Naive thymus-derived CD4-positive, alpha-beta T cell (primary cell): ENCODE results near the gene ACTL10. TPM values are rescaled to one million over a fixed set of nuclear protein-coding genes. Genes with fewer than 3 reads are reported as not detected.

Experiments
- ATAC-seq: fragments of 150-1000 bp; cut with Tn5 transposase; 2 replicates; pipeline ENCODE4 v1.10.0; 2021; ENCODE audit warnings: mild to moderate bottlenecking, moderate library complexity
- CTCF ChIA-PET: fragments of 350-600 bp; sonication (Branson Sonifier 250); formaldehyde crosslinking; loops from one replicate; lab custom pipeline; 2021; ENCODE audit warnings: antibody characterized with exemption; lab: Charles Lee
- POLR2A ChIA-PET: fragments of 350-600 bp; sonication (Branson Sonifier 250); formaldehyde crosslinking; loops from one replicate; lab custom pipeline; 2021; ENCODE audit warnings: antibody characterized with exemption, inconsistent platforms; lab: Charles Lee
- DNase-seq, 9 donors: peaks; one replicate each; pipeline versions ENCODE4 v3.0.0 to v3.0.0-alpha.2; 2020 to 2022; ENCODE audit warnings: mixed read lengths in 1 of 9
- H3K27ac ChIP-seq: one replicate; pipeline ENCODE4 v1.7.0; 2013; ENCODE audit warnings: mild to moderate bottlenecking, low read depth, low read length, moderate library complexity
- H3K27me3 ChIP-seq, 2 donors: one replicate each; pipeline ENCODE4 v1.7.0; 2013; ENCODE audit warnings: low read length in 2 of 2, mild to moderate bottlenecking in 2 of 2, moderate library complexity in 2 of 2; ENCODE audit not compliant: control insufficient read depth in 2 of 2, insufficient read depth in 2 of 2
- H3K36me3 ChIP-seq, 3 experiments: 1 replicate in 2 of 3; 2 replicates in 1 of 3; pipeline ENCODE4 v1.7.0; 2013; ENCODE audit warnings: low read length in 3 of 3, mild to moderate bottlenecking in 3 of 3, moderate library complexity in 1 of 3; ENCODE audit not compliant: insufficient read depth in 3 of 3, control insufficient read depth in 2 of 3
- H3K4me1 ChIP-seq, 2 donors: one replicate each; pipeline ENCODE4 v1.7.0; 2013; ENCODE audit warnings: low read length in 2 of 2, mild to moderate bottlenecking in 2 of 2, moderate library complexity in 1 of 2; ENCODE audit not compliant: control insufficient read depth in 2 of 2, insufficient read depth in 2 of 2
- H3K4me3 ChIP-seq: 2 replicates; pipeline ENCODE4 v1.7.0; 2013; ENCODE audit warnings: mild to moderate bottlenecking, low read length
- H3K9me3 ChIP-seq, 3 experiments: 1 replicate in 2 of 3; 2 replicates in 1 of 3; pipeline ENCODE4 v1.7.0; 2013; ENCODE audit warnings: low read length in 3 of 3; ENCODE audit not compliant: control insufficient read depth in 2 of 3
- H3K27ac Mint-ChIP-seq, 9 donors: one replicate each; pipeline ENCODE4 v1.8.0; 2020 to 2022; ENCODE audit warnings: mixed read lengths in 9 of 9, mild to moderate bottlenecking in 8 of 9, moderate library complexity in 5 of 9, inconsistent platforms in 2 of 9
- H3K27me3 Mint-ChIP-seq, 5 donors: one replicate each; pipeline ENCODE4 v1.8.0; 2021 to 2022; ENCODE audit warnings: mixed read lengths in 5 of 5, mild to moderate bottlenecking in 1 of 5
- H3K36me3 Mint-ChIP-seq, 5 donors: one replicate each; pipeline ENCODE4 v1.8.0; 2020 to 2022; ENCODE audit warnings: mixed read lengths in 5 of 5, mild to moderate bottlenecking in 3 of 5, inconsistent platforms in 1 of 5
- H3K4me1 Mint-ChIP-seq, 7 donors: one replicate each; pipeline ENCODE4 v1.8.0; 2020 to 2022; ENCODE audit warnings: mixed read lengths in 7 of 7, mild to moderate bottlenecking in 3 of 7, inconsistent platforms in 1 of 7
- H3K4me3 Mint-ChIP-seq, 10 donors: one replicate each; pipeline ENCODE4 v1.8.0; 2020 to 2022; ENCODE audit warnings: mild to moderate bottlenecking in 10 of 10, mixed read lengths in 10 of 10, moderate library complexity in 6 of 10, inconsistent platforms in 2 of 10
- H3K9me3 Mint-ChIP-seq, 11 donors: one replicate each; pipeline ENCODE4 v1.8.0; 2020 to 2022; ENCODE audit warnings: mixed read lengths in 11 of 11, mild to moderate bottlenecking in 4 of 11, inconsistent platforms in 1 of 11, moderate library complexity in 1 of 11
- intact Hi-C, 2 donors: fragments of 100-400 bp; cut with micrococcal nuclease; formaldehyde crosslinking; loops; one replicate each; pipeline ENCODE4 v1.15.1; 2023
- polyA plus RNA-seq, 2 donors: library from polyadenylated mRNA; unstranded; fragments of 300-500 nt; fragmentation: Illumina TruSeq; gene quantifications; one replicate each; pipeline ENCODE4 v1.2.3, GENCODE V29; 2021
- total RNA-seq, 6 experiments: library from RNA in 5 of 6; stranded (reverse) in 5 of 6; gene quantifications; 1 replicate in 5 of 6; 2 replicates in 1 of 6; pipeline ENCODE4 v1.2.3 and lab custom pipeline; 2021 to 2026

The ACTL10 gene
- total and polyA plus RNA-seq, 7 experiments from 2014 or later = 0.66 to 4.9 (median 3.2) TPM

DNA sequence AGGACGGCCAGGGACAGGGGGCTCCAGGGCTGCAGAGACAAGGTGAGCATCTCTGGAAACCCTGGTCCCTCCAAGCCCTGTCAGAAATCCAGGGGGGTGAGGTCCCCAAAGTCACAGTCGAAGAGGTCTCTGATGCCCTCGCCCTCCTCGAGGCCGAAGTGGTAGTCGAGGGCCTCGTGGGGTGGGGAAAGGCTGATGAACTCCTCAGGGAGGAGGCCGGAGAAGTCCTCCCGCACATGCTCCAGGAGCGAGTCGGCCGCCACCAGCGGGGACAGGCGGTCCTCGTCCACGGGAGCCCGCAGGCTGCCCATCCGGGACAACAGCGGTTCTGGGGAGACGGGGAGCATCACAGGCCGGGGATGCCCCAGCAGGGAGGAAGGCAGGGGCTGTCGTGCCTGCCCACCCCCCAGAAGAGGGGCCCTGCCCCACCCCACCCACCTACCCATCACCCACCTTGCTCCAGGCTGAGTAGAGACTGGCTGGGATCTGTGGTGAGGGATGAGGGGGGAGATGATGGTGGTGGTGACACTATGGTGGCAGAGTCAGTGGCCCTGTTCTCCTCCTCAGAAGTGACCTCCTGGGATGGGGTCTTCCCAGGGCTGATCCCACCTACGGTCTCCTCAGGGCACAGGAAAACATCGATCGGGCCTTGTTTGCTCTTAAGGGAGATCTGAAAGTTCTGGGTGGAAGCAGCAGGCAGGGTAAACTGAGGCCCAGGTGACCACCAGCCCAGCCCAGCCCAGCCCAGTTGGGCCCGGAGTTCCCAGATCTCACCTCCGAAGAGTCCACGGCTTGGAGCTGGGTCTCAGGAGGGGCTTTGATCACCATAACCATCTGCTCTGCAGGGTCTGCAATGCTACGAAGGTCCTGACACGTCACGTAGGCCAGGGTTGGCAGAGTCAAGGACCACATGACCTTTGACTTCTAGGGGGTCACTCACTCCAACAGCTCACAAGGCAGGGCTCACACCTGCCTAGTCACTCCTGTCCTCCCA lies 10.2 kb downstream of the ACTL10 start:
- no peaks in the 10 kb centered on the region for H3K9me3 ChIP-seq
- no peaks in the 10 kb centered on the region for H3K36me3 ChIP-seq
- ATAC-seq (no peak), DNase-seq (no peak)
- H3K9me3 Mint-ChIP-seq = no peaks in the 10 kb centered on the region
- peaks cover 23 to 46% of the 10 kb centered on the region in 2 donors for H3K4me1 ChIP-seq
- intact Hi-C loops = no loop called here
- H3K27me3 Mint-ChIP-seq = no peaks in the 10 kb centered on the region
- no peak overlapping the region for H3K27ac ChIP-seq
- peak overlapping the region in 3 of 10 donors; percentile 4 to 53 (median 31) for H3K4me3 Mint-ChIP-seq
- no peaks in the 10 kb centered on the region for H3K27me3 ChIP-seq
- ChIA-PET CTCF (interaction anchor here (1.0 to 5.7 kb wide), 2 partner anchors 9 kb away, joined by 3 to 33 read pairs; partner anchors contain the start of gene ACTL10), POLR2A (interaction anchor here (6.8 kb wide), 1 partner anchor 11 kb away, joined by 75 read pairs; the partner anchor contains the start of gene ACTL10)
- peaks cover 36 to 84% (median 59%) of the 10 kb centered on the region in 7 donors for H3K4me1 Mint-ChIP-seq
- peak overlapping the region in 8 of 9 donors; percentile 42 to 92 (median 78) for H3K27ac Mint-ChIP-seq
- H3K4me3 ChIP-seq = no peak overlapping the region
- H3K36me3 Mint-ChIP-seq = peaks cover 0 to 28% (median 0%) of the 10 kb centered on the region in 5 donors

- Mint-ChIP-seq H3K36me3 (peaks cover 0 to 28% (median 0%) of the 10 kb centered on the region in 5 donors), H3K4me1 (peaks cover 36 to 84% (median 49%) of the 10 kb centered on the region in 7 donors), H3K4me3 (peak overlapping the region; percentile 49 to 87 (median 73)), H3K27ac (peak overlapping the region; percentile 77 to 92 (median 86)), H3K9me3 (no peaks in the 10 kb centered on the region), H3K27me3 (no peaks in the 10 kb centered on the region)
- peaks cover 23 to 45% of the 10 kb centered on the region in 2 donors for H3K4me1 ChIP-seq
- CTCF ChIA-PET = interaction anchor here (0.8 to 5.7 kb wide), 3 partner anchors 10 to 42 kb away, joined by 3 to 33 read pairs (median 3); partner anchors contain the start of genes ACTL10 and PXMP4
- POLR2A ChIA-PET = interaction anchor here (0.6 to 6.8 kb wide), 6 partner anchors 12 to 141 kb away, joined by 3 to 75 read pairs (median 15); partner anchors contain the start of genes ACTL10, PXMP4 and ZNF341
- no peaks in the 10 kb centered on the region for H3K36me3 ChIP-seq
- H3K4me3 ChIP-seq = no peak overlapping the region
- DNase-seq (no peak), ATAC-seq (no peak)
- intact Hi-C loops = loop anchor here in 1 of 2 donors (2.0 kb wide), 1 partner anchor 55 kb away; no protein-coding TSS in a partner anchor
- H3K9me3 ChIP-seq = no peaks in the 10 kb centered on the region
- H3K27ac ChIP-seq = peak overlapping the region; percentile 50
- no peaks in the 10 kb centered on the region for H3K27me3 ChIP-seq
These were observed 11.4 kb downstream of the ACTL10 start for GRCh38 chr20:33677991-33678702.

DNA sequence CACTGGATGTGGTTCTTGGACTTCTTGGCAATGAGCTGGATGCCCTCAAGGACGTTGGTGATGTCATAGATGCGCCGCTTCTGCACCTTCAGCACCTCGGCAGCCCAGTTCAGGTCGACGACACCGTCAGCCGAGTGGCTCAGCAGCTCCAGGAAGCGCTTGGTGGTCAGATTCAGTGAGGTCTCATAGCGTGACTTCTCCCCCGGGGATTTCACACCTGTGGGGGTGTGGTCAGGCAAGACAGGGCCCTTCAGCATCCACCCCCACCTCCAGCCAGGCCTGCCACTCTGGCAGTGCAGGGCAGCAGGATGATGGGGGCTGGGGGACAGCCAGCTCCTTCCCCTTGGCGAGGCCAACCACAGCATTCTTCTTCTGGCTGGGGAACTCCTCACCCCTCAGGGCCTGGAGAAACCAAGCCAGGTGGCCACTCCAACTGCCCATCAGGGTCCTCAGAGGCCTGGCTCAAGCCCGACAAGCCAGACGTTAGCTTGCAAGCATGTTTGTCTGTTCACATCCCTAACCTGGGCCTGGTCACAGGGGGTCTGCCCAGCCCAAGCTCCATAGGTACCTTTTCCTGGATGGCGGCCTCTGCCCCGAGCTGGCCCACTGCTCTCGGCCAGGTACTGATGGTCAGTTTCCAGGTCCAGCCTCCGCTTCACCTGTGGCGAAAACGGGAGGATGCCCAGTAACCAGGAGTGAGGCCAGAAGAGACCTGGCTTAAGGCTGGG lies 13.2 kb downstream of the ACTL10 start:
- Histone ChIP-seq H3K9me3 (no peaks in the 10 kb centered on the region), H3K27ac (no peak overlapping the region), H3K27me3 (no peaks in the 10 kb centered on the region), H3K4me1 (peaks cover 13 to 33% of the 10 kb centered on the region in 2 donors), H3K36me3 (no peaks in the 10 kb centered on the region), H3K4me3 (no peak overlapping the region)
- intact Hi-C loops = loop anchor here in 1 of 2 donors (2.0 kb wide), 1 partner anchor 53 kb away; no protein-coding TSS in a partner anchor
- ChIA-PET POLR2A (interaction anchor here (0.6 to 6.8 kb wide), 7 partner anchors 8 to 52 kb away, joined by 3 to 75 read pairs (median 11); partner anchors contain the start of genes ACTL10, PXMP4 and ZNF341), CTCF (interaction anchor here (0.6 to 5.7 kb wide), 5 partner anchors 9 to 63 kb away, joined by 3 to 33 read pairs (median 3); partner anchors contain the start of genes ACTL10, PXMP4 and ZNF341)
- Mint-ChIP-seq H3K27me3 (no peaks in the 10 kb centered on the region), H3K36me3 (peaks cover 0 to 27% (median 0%) of the 10 kb centered on the region in 5 donors), H3K27ac (peak overlapping the region in 8 of 9 donors; percentile 28 to 92 (median 81)), H3K4me3 (peak overlapping the region in 9 of 10 donors; percentile 29 to 87 (median 72)), H3K4me1 (peaks cover 29 to 85% (median 44%) of the 10 kb centered on the region in 7 donors), H3K9me3 (no peaks in the 10 kb centered on the region)
- ATAC-seq (peak; percentile 59), DNase-seq (no peak)

DNA sequence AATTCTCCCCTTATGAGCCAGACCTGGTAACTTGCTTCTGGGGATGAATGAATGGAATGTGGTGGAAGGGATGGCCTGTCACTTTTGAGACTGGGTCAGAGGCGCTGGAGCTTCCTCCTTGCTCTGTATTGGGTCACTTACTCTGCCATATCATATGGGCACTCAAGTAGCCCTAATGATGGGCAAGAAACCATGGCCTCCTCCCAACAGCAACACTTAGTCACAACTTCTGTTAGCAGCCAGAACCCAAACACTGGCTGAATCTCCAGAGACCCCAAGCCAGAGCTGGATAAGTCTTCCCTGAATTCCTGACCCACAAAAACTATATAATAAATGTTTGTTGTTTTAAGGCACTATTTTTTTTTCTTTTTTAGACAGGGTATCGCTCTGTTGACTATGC lies 13.9 kb downstream of the ACTL10 start:
- Mint-ChIP-seq H3K9me3 (no peaks in the 10 kb centered on the region), H3K36me3 (peaks cover 0 to 24% (median 0%) of the 10 kb centered on the region in 5 donors), H3K27ac (peak overlapping the region in 2 of 9 donors; percentile 29 to 87), H3K27me3 (no peaks in the 10 kb centered on the region), H3K4me3 (peak overlapping the region in 3 of 10 donors; percentile 38 to 49 (median 44)), H3K4me1 (peaks cover 28 to 80% (median 41%) of the 10 kb centered on the region in 7 donors)
- ATAC-seq (no peak), DNase-seq (no peak)
- no peak overlapping the region for H3K4me3 ChIP-seq
- H3K27me3 ChIP-seq = no peaks in the 10 kb centered on the region
- CTCF ChIA-PET = interaction anchor here (0.5 to 5.7 kb wide), 3 partner anchors 13 to 134 kb away, joined by 3 to 33 read pairs (median 7); partner anchors contain the start of gene ACTL10
- no peaks in the 10 kb centered on the region for H3K36me3 ChIP-seq
- intact Hi-C loops = no loop called here
- POLR2A ChIA-PET = interaction anchor here (0.9 to 6.8 kb wide), 3 partner anchors 9 to 33 kb away, joined by 3 to 75 read pairs (median 19); partner anchors contain the start of gene ACTL10
- H3K27ac ChIP-seq = no peak overlapping the region
- H3K4me1 ChIP-seq = peaks cover 13 to 34% of the 10 kb centered on the region in 2 donors
- no peaks in the 10 kb centered on the region for H3K9me3 ChIP-seq

DNA sequence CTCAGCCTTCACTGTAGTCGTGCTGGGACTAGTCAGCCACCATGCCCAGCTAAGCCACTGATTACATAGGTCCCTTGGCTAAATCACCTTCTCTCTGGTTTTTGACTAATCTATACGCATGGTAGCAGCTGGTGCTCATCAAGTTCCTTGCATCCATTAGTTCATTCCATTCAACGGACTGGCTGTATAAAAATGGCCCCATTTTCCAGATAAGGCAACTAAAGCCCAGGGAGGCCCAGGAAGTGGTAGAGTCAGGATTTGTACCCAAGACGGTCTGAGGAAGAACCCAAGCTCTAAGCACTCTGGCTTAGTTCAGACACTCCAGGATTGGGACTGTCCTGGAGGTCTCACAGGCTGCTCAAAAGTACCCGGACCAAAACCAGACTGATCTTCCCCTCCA lies 14.5 kb downstream of the ACTL10 start:
- Histone ChIP-seq H3K4me1 (peaks cover 13 to 35% of the 10 kb centered on the region in 2 donors), H3K4me3 (no peak overlapping the region), H3K27ac (no peak overlapping the region), H3K27me3 (no peaks in the 10 kb centered on the region), H3K36me3 (no peaks in the 10 kb centered on the region), H3K9me3 (no peaks in the 10 kb centered on the region)
- DNase-seq = no peak
- Mint-ChIP-seq H3K27ac (peak overlapping the region in 2 of 9 donors; percentile 56 to 87), H3K4me3 (peak overlapping the region in 1 of 10 donors; percentile 72), H3K27me3 (no peaks in the 10 kb centered on the region), H3K36me3 (peaks cover 0 to 24% (median 0%) of the 10 kb centered on the region in 5 donors), H3K4me1 (peaks cover 28 to 76% (median 41%) of the 10 kb centered on the region in 7 donors), H3K9me3 (no peaks in the 10 kb centered on the region)
- ChIA-PET POLR2A (interaction anchor here (0.9 to 6.8 kb wide), 3 partner anchors 9 to 33 kb away, joined by 3 to 75 read pairs (median 19); partner anchors contain the start of gene ACTL10), CTCF (interaction anchor here (0.5 to 5.7 kb wide), 4 partner anchors 10 to 414 kb away, joined by 3 to 33 read pairs (median 3); partner anchors contain the start of gene ACTL10)
- no peak for ATAC-seq
- intact Hi-C loops = no loop called here
